Nephron (organoid): Measurements from ENCODE around the gene KCNG1.

Experiments
- H3K27ac Mint-ChIP-seq, 3 experiments: 2 replicates each; pipeline ENCODE4 v1.8.0; 2020; ENCODE audit warnings: mixed read lengths in 3 of 3, mild to moderate bottlenecking in 2 of 3, moderate library complexity in 1 of 3
- H3K27me3 Mint-ChIP-seq: 2 replicates; pipeline ENCODE4 v1.8.0; 2021; ENCODE audit warnings: low read depth, mild to moderate bottlenecking, moderate library complexity, mixed read lengths
- H3K36me3 Mint-ChIP-seq: 2 replicates; pipeline ENCODE4 v1.8.0; 2020; ENCODE audit warnings: low read depth, mixed read lengths
- H3K4me1 Mint-ChIP-seq: 2 replicates; pipeline ENCODE4 v1.8.0; 2020; ENCODE audit warnings: mixed read lengths
- H3K4me3 Mint-ChIP-seq, 3 experiments: 2 replicates each; pipeline ENCODE4 v1.8.0; 2020; ENCODE audit warnings: mild to moderate bottlenecking in 3 of 3, mixed read lengths in 3 of 3, moderate library complexity in 2 of 3
- H3K9me3 Mint-ChIP-seq: 2 replicates; pipeline ENCODE4 v1.8.0; 2020; ENCODE audit warnings: mixed read lengths
- TF ChIP-seq, protein P1 (sequence below), 3 experiments: fragments of 200-600 bp; sonication (generic); IDR thresholded peaks; one replicate each; pipeline ENCODE4 v1.5.0; 2021; ENCODE audit warnings: antibody characterized with exemption in 3 of 3; ENCODE audit not compliant: unreplicated experiment in 3 of 3

Gene KCNG1

DNA sequence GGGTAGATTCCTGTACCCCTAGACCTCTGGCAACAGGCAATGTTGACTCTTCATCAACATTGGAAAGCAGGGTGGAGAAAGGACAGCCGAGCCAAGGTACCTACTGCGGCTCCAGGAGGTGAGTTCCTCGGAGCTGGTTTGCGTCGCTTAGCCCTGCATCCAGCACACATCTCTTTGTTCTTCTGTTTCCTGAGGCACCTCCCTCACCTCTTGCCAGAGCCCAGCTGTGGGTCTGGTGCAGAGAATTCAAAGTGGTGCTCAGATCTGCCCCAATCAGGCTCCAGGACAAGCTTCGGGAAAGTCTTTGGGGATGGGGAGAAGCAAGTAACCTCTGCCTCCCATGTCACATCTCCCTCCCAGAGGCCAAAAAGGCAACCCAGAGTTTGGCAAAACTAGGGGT, 2.2 kb downstream of the KCNG1 start:
- TF ChIP-seq, protein P1, sequence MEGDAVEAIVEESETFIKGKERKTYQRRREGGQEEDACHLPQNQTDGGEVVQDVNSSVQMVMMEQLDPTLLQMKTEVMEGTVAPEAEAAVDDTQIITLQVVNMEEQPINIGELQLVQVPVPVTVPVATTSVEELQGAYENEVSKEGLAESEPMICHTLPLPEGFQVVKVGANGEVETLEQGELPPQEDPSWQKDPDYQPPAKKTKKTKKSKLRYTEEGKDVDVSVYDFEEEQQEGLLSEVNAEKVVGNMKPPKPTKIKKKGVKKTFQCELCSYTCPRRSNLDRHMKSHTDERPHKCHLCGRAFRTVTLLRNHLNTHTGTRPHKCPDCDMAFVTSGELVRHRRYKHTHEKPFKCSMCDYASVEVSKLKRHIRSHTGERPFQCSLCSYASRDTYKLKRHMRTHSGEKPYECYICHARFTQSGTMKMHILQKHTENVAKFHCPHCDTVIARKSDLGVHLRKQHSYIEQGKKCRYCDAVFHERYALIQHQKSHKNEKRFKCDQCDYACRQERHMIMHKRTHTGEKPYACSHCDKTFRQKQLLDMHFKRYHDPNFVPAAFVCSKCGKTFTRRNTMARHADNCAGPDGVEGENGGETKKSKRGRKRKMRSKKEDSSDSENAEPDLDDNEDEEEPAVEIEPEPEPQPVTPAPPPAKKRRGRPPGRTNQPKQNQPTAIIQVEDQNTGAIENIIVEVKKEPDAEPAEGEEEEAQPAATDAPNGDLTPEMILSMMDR (IDR thresholded peaks at IDR 0.05; ENCODE audit: unreplicated experiment in 3 of 3), result no peak
- Mint-ChIP-seq H3K9me3 (no peaks in the 10 kb centered on the region), H3K4me1 (peaks cover 12% of the 10 kb centered on the region), H3K4me3 (peak overlapping the region in 1 of 3 experiments; percentile 73), H3K27ac (no peak overlapping the region), H3K36me3 (no peaks in the 10 kb centered on the region), H3K27me3 (peaks cover 69% of the 10 kb centered on the region)

DNA sequence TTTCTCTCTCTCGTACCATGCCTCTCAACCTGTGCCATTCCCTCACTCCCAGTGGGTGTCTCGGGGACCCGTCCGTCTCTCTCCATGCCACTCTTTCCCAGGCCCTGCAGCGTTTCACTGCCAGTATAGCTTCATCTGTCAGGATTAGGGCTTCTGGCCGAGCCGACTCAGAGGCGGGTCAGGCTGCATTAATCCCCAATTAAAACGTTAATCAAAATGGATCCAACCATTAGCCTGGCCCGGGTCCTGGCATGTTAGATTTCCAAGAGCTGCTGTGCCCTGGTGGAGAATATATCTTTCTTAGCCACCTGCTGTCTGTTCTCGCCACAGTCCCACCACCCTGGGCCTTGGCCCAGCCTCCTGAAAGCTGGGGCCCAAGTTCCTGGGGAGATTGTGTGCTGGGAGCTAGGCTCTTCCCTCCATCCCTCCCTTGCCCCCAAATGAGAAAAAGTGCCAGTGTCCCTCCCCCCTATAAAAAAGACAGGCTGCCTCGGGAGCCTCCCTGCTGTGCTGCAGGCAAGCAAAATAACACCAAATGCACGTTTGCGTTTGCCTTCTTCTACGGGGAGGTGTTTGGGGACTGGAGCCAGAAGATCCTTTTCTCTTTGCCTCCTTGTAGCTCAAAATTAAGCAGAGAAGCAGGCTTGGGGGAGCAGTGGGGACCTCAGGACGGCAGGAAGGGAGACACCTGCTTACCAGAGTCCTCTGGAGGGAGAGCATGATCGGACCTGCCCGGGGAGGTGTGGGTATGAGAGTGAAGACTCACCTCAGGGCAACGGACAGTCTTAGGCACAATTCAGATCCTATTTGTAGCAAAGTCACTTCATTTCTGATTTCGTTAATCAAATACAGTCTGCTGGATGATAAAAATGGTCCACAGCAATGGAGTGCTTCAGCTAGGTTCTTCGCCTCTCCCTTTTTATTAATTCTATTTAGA, 3.0 kb downstream of the KCNG1 start:
- peak overlapping the region in 1 of 3 experiments; percentile 11 for H3K4me3 Mint-ChIP-seq
- H3K27me3 Mint-ChIP-seq, result peaks cover 69% of the 10 kb centered on the region
- TF ChIP-seq, protein P1 (IDR thresholded peaks at IDR 0.05; ENCODE audit: unreplicated experiment in 3 of 3), result no peak
- no peaks in the 10 kb centered on the region for H3K36me3 Mint-ChIP-seq
- no peaks in the 10 kb centered on the region for H3K9me3 Mint-ChIP-seq
- H3K27ac Mint-ChIP-seq, result no peak overlapping the region
- H3K4me1 Mint-ChIP-seq, result peaks cover 20% of the 10 kb centered on the region

DNA sequence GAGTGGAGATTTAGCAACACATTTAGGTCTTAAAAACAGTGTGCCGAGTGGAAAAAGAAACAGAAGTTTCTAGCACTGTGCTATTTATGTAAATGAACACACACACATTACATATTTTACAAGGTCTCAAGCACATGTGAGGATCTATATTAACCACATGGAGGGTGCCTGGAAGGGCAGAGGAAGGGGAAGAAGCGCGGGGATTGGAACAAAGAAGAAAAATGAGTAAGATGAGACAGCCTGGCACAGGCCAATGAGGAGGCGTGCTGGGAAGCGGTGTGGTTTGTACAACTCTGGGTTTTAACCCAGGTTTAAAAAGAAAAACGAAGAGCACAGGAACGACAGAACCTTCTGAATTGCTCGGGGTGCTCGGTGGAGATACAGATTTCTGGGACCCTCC, 5.7 kb downstream of the KCNG1 start:
- no peak overlapping the region for H3K27ac Mint-ChIP-seq
- peaks cover 30% of the 10 kb centered on the region for H3K4me1 Mint-ChIP-seq
- peaks cover 61% of the 10 kb centered on the region for H3K27me3 Mint-ChIP-seq
- TF ChIP-seq, protein P1 (IDR thresholded peaks at IDR 0.05; ENCODE audit: unreplicated experiment in 3 of 3), result no peak
- no peak overlapping the region for H3K4me3 Mint-ChIP-seq
- no peaks in the 10 kb centered on the region for H3K9me3 Mint-ChIP-seq
- H3K36me3 Mint-ChIP-seq, result no peaks in the 10 kb centered on the region

DNA sequence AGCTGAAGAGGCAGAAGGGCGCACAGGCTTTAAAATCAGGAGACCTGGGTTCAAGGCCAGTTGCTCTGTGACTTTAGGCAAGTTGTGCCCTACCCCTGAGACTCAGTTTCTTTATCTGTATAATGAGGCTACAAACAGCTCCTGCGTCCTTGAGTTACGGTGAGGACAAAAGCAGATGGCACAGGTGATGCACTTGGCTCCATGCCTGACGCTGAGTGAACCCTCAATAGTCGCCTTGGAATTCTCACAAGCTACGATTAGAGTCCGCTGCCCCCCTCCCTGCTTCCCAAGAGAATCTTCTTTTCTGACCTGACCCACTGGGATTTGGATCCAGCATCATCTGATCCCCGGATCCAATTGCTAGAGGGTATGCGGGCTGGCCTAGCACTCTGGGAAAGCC, 6.4 kb downstream of the KCNG1 start:
- TF ChIP-seq, protein P1 (IDR thresholded peaks at IDR 0.05; ENCODE audit: unreplicated experiment in 3 of 3), result no peak
- Mint-ChIP-seq H3K9me3 (no peaks in the 10 kb centered on the region), H3K4me1 (peaks cover 30% of the 10 kb centered on the region), H3K4me3 (no peak overlapping the region), H3K27me3 (peaks cover 53% of the 10 kb centered on the region), H3K36me3 (no peaks in the 10 kb centered on the region), H3K27ac (no peak overlapping the region)

DNA sequence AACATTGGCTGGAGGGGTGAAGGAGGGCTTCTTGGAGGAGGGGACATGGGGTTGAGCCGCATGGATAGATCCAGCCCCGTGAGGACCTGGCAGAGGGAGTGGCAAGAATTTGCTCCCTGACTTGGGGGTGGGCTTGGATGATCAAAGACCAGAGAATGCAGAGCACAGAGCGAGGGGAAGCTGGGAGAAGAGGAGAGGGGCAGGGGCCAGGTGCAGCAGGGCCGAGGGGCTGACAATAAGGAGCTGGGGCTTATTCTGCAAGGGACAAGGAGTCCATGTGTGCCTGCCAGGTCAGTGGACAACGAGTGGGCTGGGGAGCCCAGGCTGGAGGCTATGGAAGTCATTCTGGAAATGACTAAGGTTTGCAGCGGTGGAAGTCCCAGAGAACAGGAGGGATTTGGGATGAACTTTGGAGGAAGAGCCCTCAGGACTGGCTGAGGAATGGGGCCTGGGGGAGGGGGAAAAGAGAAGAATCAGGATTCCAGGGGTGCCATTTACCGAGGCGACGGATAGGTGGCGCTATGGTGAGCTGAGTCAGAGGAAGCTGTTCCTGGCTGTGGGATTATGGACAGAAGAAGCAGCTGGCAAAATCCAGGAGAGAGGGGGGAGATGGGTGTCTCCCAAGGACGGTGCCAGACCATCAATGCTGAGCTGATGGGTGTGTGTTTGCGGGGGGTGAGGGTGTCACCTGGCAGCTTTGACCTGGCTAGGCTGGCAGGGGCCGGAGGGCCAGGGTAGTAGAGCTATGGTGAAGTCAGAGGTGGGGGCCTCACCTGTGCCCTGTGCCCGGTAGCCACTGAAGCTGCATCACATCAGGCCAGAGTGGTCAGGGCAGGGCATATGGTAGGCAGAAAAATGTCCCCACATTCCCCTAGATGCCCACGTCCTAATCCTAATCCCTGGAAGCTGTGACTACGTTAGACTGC, 7.8 kb downstream of the KCNG1 start:
- Mint-ChIP-seq H3K27me3 (peaks cover 41% of the 10 kb centered on the region), H3K27ac (peak overlapping the region in 1 of 3 experiments; percentile 79), H3K9me3 (no peaks in the 10 kb centered on the region), H3K4me1 (peaks cover 30% of the 10 kb centered on the region), H3K4me3 (no peak overlapping the region), H3K36me3 (no peaks in the 10 kb centered on the region)
- TF ChIP-seq, protein P1 (IDR thresholded peaks at IDR 0.05; ENCODE audit: unreplicated experiment in 3 of 3), result peak; percentile 59 to 74 (median 61)
